22Rv1 (cell line): ENCODE results near the gene RNF126.

Experiments used
- ZFX ChIP-seq: fragments of 450-650 bp; IDR thresholded peaks from 2 replicates; pipeline ENCODE4 v1.6.1; 2017; ENCODE audit warnings: antibody characterized with exemption, borderline replicate concordance
- TF ChIP-seq, protein P1 (sequence below): fragments of 450-650 bp; IDR thresholded peaks from 2 replicates; pipeline ENCODE4 v1.5.1; 2017; ENCODE audit warnings: mild to moderate bottlenecking

DNA sequence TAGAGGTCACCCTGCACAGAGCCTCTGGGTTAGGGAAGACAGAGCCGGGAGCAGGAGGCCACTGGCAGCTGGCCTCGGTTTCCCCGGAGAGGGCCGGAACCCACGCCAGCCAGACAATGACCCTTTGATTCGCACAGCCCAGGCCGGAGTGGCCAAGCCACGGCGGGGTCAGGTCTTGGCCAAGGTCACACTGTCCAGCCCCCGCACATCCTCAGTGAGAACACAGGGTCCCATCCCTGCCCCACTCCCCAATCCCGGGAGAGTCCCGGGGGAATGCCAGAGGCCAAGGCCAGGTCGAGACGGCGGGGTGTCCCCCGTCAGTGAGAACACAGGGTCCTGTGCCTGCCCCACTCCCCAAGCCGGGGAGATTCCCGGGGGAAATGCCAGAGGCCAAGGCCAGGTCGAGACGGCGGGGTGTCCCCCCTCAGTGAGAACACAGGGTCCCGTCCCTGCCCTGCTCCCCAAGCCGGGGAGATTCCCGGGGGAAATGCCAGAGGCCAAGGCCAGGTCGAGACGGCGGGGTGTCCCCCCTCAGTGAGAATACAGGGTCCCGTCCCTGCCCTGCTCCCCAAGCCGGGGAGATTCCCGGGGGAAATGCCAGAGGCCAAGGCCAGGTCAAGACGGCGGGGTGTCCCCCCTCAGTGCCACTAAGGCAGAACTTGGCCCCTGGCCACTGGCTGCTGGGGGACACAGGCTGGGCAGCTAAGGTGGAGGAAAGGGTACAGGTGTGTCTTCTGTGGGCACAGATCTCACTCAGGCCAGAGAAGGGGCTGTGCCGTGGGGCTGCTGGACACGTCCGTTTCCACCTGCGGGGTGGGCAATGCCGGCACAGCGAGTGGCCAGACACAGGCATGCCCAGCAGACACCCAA is 11.5 kb upstream of the RNF126 start:
- TF ChIP-seq, protein P1, sequence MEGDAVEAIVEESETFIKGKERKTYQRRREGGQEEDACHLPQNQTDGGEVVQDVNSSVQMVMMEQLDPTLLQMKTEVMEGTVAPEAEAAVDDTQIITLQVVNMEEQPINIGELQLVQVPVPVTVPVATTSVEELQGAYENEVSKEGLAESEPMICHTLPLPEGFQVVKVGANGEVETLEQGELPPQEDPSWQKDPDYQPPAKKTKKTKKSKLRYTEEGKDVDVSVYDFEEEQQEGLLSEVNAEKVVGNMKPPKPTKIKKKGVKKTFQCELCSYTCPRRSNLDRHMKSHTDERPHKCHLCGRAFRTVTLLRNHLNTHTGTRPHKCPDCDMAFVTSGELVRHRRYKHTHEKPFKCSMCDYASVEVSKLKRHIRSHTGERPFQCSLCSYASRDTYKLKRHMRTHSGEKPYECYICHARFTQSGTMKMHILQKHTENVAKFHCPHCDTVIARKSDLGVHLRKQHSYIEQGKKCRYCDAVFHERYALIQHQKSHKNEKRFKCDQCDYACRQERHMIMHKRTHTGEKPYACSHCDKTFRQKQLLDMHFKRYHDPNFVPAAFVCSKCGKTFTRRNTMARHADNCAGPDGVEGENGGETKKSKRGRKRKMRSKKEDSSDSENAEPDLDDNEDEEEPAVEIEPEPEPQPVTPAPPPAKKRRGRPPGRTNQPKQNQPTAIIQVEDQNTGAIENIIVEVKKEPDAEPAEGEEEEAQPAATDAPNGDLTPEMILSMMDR: no peak
- TF ChIP-seq ZFX: no peak
